HAP-1 (cell line): ENCODE data around the gene SLC35F4.

Experiments used
- DNase-seq, 2 experiments: peaks; one replicate each; pipeline ENCODE4 v3.0.0-alpha.2; 2016 to 2020; ENCODE audit warnings: low spot score in 2 of 2
- H3K27me3 ChIP-seq: fragments of 250-450 bp; sonication (Bioruptor Pico); 2 replicates; pipeline ENCODE4 v1.5.1; 2020; ENCODE audit warnings: low read depth, mild to moderate bottlenecking, moderate library complexity
- H3K36me3 ChIP-seq: fragments of 250-450 bp; sonication (Bioruptor Pico); replicated peaks from 2 replicates; pipeline ENCODE4 v1.5.1; 2020; ENCODE audit warnings: mild to moderate bottlenecking
- H3K4me1 ChIP-seq: fragments of 250-450 bp; sonication (Bioruptor Pico); 2 replicates; pipeline ENCODE4 v1.5.1; 2020; ENCODE audit warnings: mild to moderate bottlenecking
- H3K4me3 ChIP-seq: fragments of 250-450 bp; sonication (Bioruptor Pico); 2 replicates; pipeline ENCODE4 v1.5.1; 2020; ENCODE audit warnings: mild to moderate bottlenecking, moderate library complexity
- H3K9me3 ChIP-seq: fragments of 250-450 bp; sonication (Bioruptor Pico); 2 replicates; pipeline ENCODE4 v1.5.1; 2020; ENCODE audit warnings: mild to moderate bottlenecking, moderate library complexity
- in situ Hi-C: fragments of 300-500 bp; cut with MboI; formaldehyde crosslinking; loops from 3 replicates; pipeline ENCODE4 v1.14.3; 2020; ENCODE audit warnings: low sequenced_read_pairs, inconsistent platforms, mixed read lengths

Gene SLC35F4

GRCh38 chr14:57837267-57837666 is 28.6 kb downstream of the SLC35F4 start:
- H3K4me3 ChIP-seq: no peak overlapping the region
- H3K27me3 ChIP-seq: peaks cover 2% of the 10 kb centered on the region; the same call in 1 of the 2 replicates
- in situ Hi-C loops: no loop called here
- H3K9me3 ChIP-seq: no peaks in the 10 kb centered on the region
- H3K4me1 ChIP-seq: no peaks in the 10 kb centered on the region
- DNase-seq: no peak
- no peaks in the 10 kb centered on the region for H3K36me3 ChIP-seq

- H3K4me3 ChIP-seq: no peak overlapping the region
- in situ Hi-C loops: no loop called here
Observed at GRCh38 chr14:57835766-57836165, 30.1 kb downstream of the SLC35F4 start.

GRCh38 chr14:57834961-57835360 is 30.9 kb downstream of the SLC35F4 start:
- no peak for DNase-seq
- Histone ChIP-seq H3K4me3 (no peak overlapping the region), H3K27me3 (peaks cover under 1% of the 10 kb centered on the region; the same call in 1 of the 2 replicates), H3K36me3 (no peaks in the 10 kb centered on the region), H3K4me1 (no peaks in the 10 kb centered on the region), H3K9me3 (no peaks in the 10 kb centered on the region)
- in situ Hi-C loops: no loop called here

More at GRCh38 chr14:57835766-57836165, 30.1 kb downstream of the SLC35F4 start:
- Histone ChIP-seq H3K27me3 (peaks cover 2% of the 10 kb centered on the region; the same call in 1 of the 2 replicates), H3K36me3 (no peaks in the 10 kb centered on the region), H3K4me1 (no peaks in the 10 kb centered on the region), H3K9me3 (no peaks in the 10 kb centered on the region)
- DNase-seq: no peak

GRCh38 chr14:57834001-57834598 is 31.8 kb downstream of the SLC35F4 start:
- Histone ChIP-seq H3K4me1 (no peaks in the 10 kb centered on the region), H3K36me3 (no peaks in the 10 kb centered on the region), H3K4me3 (no peak overlapping the region), H3K27me3 (no peaks in the 10 kb centered on the region; the same call in 1 of the 2 replicates), H3K9me3 (no peaks in the 10 kb centered on the region)
- in situ Hi-C loops: no loop called here
- DNase-seq: no peak

GRCh38 chr14:57833323-57833722 is 32.6 kb downstream of the SLC35F4 start:
- DNase-seq: no peak
- in situ Hi-C loops: no loop called here
- Histone ChIP-seq H3K4me1 (no peaks in the 10 kb centered on the region), H3K36me3 (no peaks in the 10 kb centered on the region), H3K4me3 (no peak overlapping the region), H3K9me3 (no peaks in the 10 kb centered on the region), H3K27me3 (no peaks in the 10 kb centered on the region; the same call in 1 of the 2 replicates)

- Histone ChIP-seq H3K27me3 (no peaks in the 10 kb centered on the region; the same call in 1 of the 2 replicates), H3K4me3 (no peak overlapping the region), H3K4me1 (no peaks in the 10 kb centered on the region), H3K36me3 (no peaks in the 10 kb centered on the region), H3K9me3 (no peaks in the 10 kb centered on the region)
- in situ Hi-C loops: no loop called here
- DNase-seq: peak in 1 of 2 experiments; percentile 10
Observed at GRCh38 chr14:57831981-57832380, 33.9 kb downstream of the SLC35F4 start.

- Histone ChIP-seq H3K9me3 (no peaks in the 10 kb centered on the region), H3K27me3 (no peaks in the 10 kb centered on the region; the same call in 1 of the 2 replicates), H3K36me3 (no peaks in the 10 kb centered on the region), H3K4me3 (no peak overlapping the region), H3K4me1 (no peaks in the 10 kb centered on the region)
- in situ Hi-C loops: no loop called here
- DNase-seq: no peak
Observed at GRCh38 chr14:57828713-57829112, 37.2 kb downstream of the SLC35F4 start.

- Histone ChIP-seq H3K27me3 (0 out of 2 replicates have a peak, but pooled peaks cover 5% of the 10 kb centered on the region), H3K4me3 (no peak overlapping the region), H3K9me3 (no peaks in the 10 kb centered on the region), H3K36me3 (no peaks in the 10 kb centered on the region), H3K4me1 (no peaks in the 10 kb centered on the region)
- in situ Hi-C loops: no loop called here
- no peak for DNase-seq
Observed at GRCh38 chr14:57823015-57823660, 42.8 kb downstream of the SLC35F4 start.

- no peaks in the 10 kb centered on the region for H3K9me3 ChIP-seq
- DNase-seq: no peak
- 0 out of 2 replicates have a peak, but pooled peaks cover 5% of the 10 kb centered on the region for H3K27me3 ChIP-seq
- H3K4me3 ChIP-seq: no peak overlapping the region
- in situ Hi-C loops: no loop called here
- H3K36me3 ChIP-seq: no peaks in the 10 kb centered on the region
- H3K4me1 ChIP-seq: no peaks in the 10 kb centered on the region
Observed at GRCh38 chr14:57822081-57822480, 43.8 kb downstream of the SLC35F4 start.

GRCh38 chr14:57820581-57820980 is 45.3 kb downstream of the SLC35F4 start:
- in situ Hi-C loops: no loop called here

GRCh38 chr14:57818511-57818910 is 47.4 kb downstream of the SLC35F4 start:
- no peak for DNase-seq
- no peak overlapping the region for H3K4me3 ChIP-seq
- no peaks in the 10 kb centered on the region for H3K9me3 ChIP-seq
- peaks cover 7% of the 10 kb centered on the region; the same call in 1 of the 2 replicates for H3K27me3 ChIP-seq
- in situ Hi-C loops: no loop called here
- H3K36me3 ChIP-seq: no peaks in the 10 kb centered on the region
- H3K4me1 ChIP-seq: no peaks in the 10 kb centered on the region

More at GRCh38 chr14:57820581-57820980, 45.3 kb downstream of the SLC35F4 start:
- Histone ChIP-seq H3K9me3 (no peaks in the 10 kb centered on the region), H3K4me3 (no peak overlapping the region), H3K4me1 (no peaks in the 10 kb centered on the region), H3K36me3 (no peaks in the 10 kb centered on the region), H3K27me3 (0 out of 2 replicates have a peak, but pooled peaks cover 5% of the 10 kb centered on the region)
- DNase-seq: no peak

GRCh38 chr14:57816568-57817284 is 49.2 kb downstream of the SLC35F4 start:
- Histone ChIP-seq H3K9me3 (no peaks in the 10 kb centered on the region), H3K4me1 (no peaks in the 10 kb centered on the region), H3K27me3 (peaks cover 7% of the 10 kb centered on the region; the same call in 1 of the 2 replicates), H3K36me3 (no peaks in the 10 kb centered on the region), H3K4me3 (no peak overlapping the region)
- in situ Hi-C loops: no loop called here
- DNase-seq: no peak

- peaks cover 7% of the 10 kb centered on the region; the same call in 1 of the 2 replicates for H3K27me3 ChIP-seq
- in situ Hi-C loops: no loop called here
- DNase-seq: no peak
- H3K36me3 ChIP-seq: no peaks in the 10 kb centered on the region
- no peak overlapping the region for H3K4me3 ChIP-seq
- H3K4me1 ChIP-seq: no peaks in the 10 kb centered on the region
- no peaks in the 10 kb centered on the region for H3K9me3 ChIP-seq
Observed at GRCh38 chr14:57814726-57815125, 51.2 kb downstream of the SLC35F4 start.

GRCh38 chr14:57812741-57813140 is 53.2 kb downstream of the SLC35F4 start:
- Histone ChIP-seq H3K4me3 (no peak overlapping the region), H3K9me3 (no peaks in the 10 kb centered on the region), H3K4me1 (no peaks in the 10 kb centered on the region), H3K27me3 (peaks cover 2% of the 10 kb centered on the region; the same call in 1 of the 2 replicates), H3K36me3 (no peaks in the 10 kb centered on the region)
- in situ Hi-C loops: no loop called here
- DNase-seq: no peak
